ENCODE results near the gene USP50.
"Not testable (repeated sequence)": the region's sequence is repeated elsewhere in the genome, so short reads cannot be mapped to it uniquely, and the experiment has no call there.

The USP50 gene

DNA sequence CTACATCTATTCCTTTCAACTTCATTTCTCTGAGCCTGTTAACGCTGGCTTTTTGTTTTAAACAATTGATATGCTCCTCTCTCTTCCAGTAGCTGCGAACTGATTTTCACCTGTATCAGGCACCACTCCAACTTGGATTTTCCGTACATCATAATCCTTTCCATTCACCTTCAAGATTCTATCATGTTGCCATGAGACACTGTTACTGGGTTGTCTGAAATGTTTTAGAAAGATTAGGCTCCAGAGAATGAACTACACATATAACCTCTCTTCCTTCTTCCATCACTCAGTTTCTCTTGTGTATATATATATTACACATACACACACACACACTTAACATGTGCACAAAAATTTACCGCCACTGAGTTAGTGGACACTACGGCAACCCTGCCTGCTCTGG, at the start of gene USP50:
TSS of gene USP50 (minus strand) at position 101 of the 400 bp plus-strand sequence. CDS start 141 bp downstream, outside the sequence.
- DNase-seq, result no peak

DNA sequence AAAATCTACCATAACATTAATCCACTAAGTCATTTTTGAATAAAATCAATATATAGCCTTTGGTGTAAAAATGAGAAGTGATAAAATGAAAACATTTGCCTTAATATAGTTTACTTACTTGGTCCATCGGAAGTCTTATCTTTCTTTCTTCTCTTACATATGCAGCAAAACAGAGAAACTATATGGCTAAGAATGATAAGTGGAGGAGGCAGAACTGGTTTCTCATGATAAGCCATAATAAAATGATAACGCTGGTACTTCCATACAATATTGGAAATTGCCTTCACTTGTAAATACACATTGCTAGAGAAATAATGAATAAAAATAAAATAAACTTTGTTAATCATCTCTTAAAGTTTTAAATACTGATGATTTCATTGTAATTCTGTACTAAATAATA, 47.8 kb upstream of the USP50 start:
- no peak for DNase-seq

DNA sequence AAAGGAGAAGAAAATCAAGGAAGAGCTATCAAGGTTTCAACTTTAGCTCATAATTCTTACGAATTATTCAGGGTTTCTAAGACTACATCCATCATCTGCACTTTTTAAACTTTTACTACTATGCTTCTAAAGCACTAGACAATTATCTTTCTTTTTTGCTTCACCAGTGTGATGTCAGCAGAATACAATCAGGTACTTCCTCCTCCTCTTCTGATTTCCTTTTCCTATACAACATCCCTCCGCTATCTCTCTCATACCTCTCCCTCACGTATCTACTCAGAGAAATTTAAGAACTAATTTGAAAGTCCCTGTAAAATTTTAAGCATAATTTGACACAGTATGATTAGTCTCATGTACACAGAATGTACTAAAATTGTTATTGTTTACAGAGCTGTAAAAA, 47.3 kb upstream of the USP50 start:
- DNase-seq, result no peak

DNA sequence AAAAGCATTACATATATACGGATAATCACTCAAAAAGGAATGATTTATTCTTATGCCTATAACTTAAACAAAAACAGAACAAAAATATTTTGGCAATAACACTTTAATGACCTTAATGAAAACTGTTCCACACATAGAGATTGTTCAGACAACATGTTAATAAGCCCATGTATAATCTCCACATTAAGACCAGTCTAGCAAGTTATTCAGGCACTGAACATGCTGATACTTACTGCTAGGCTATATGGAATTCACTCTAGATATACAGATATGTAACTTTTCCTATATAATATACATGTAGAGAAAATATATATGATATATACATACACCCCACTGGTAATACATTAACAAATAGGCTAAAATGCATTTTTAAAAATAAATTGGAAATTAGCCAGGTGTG, 43.8 kb upstream of the USP50 start:
- no peak for DNase-seq

DNA sequence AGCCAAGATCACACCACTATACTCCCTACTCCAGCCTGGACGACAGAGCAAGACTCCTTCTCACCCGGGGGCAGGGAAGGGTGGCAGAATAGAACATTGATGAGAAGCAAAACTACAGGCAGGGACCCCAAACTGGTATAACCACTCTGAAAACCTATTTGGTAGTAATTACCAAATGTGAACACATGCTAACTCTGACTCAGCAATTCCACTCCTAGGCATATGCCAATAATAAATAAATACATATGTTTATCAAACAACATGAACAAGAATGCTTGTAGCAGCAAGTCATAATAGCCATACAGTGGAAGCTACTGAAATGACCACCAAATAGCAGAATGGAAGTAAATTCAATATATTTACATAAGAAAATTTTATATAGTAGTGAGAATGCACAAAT, 31.0 kb upstream of the USP50 start:
- no peak for DNase-seq

DNA sequence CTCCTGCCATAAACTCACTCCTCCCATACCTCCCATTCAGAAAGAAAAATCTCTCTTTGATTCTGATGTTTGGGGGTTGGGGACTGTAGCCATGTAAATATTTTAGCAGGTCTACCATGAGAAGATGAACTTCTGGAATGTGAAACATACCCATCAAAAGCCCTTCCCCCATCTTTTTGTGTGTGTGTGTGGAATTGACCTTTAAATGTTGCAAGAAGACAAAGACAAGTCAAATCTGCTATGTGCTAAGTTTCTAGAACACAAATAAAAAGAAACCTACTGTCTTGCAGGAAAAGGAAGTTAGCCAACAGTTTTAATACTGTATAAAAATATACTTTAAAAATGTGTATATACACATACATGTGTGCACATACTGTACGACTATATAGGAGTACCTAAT, 29.7 kb upstream of the USP50 start:
- no peak for DNase-seq

DNA sequence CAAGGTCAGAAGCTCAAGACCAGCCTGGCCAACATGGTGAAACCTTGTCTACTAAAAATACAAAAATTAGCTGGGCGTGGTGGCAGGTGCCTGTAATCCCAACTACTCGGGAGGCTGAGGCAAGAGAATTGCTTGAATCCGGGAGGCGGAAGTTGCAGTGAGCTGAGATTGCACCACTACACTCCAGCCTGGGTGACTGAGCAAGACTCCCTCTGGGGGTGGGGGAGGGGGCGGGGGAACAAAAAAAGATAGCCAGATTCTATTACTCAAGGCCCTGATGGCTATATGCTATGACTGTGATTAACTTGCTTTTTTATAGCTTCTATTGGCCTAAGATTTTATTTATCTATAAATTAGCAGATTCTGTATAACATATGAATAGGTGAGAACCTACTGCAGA, 27.4 kb upstream of the USP50 start:
- not testable (repeated sequence) for DNase-seq

DNA sequence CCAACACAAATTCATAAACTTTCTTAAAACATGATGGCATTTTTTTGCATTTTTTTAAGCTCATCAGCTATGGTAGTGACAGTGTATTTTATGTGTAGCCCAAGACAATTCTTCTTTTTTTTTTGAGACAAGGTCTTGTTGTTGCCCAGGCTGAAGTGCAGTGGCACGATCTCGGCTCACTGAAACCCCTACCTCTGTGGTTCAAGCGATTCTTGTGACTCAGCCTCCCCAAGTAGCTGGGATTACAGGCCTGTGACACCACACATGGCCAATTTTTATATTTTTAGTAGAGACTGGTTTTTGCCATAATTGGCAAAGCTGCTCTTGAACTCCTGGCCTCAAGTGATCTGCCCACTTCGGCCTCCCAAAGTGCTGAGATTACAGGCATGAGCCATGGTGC, 17.3 kb upstream of the USP50 start:
- peak; percentile 12 for DNase-seq

DNA sequence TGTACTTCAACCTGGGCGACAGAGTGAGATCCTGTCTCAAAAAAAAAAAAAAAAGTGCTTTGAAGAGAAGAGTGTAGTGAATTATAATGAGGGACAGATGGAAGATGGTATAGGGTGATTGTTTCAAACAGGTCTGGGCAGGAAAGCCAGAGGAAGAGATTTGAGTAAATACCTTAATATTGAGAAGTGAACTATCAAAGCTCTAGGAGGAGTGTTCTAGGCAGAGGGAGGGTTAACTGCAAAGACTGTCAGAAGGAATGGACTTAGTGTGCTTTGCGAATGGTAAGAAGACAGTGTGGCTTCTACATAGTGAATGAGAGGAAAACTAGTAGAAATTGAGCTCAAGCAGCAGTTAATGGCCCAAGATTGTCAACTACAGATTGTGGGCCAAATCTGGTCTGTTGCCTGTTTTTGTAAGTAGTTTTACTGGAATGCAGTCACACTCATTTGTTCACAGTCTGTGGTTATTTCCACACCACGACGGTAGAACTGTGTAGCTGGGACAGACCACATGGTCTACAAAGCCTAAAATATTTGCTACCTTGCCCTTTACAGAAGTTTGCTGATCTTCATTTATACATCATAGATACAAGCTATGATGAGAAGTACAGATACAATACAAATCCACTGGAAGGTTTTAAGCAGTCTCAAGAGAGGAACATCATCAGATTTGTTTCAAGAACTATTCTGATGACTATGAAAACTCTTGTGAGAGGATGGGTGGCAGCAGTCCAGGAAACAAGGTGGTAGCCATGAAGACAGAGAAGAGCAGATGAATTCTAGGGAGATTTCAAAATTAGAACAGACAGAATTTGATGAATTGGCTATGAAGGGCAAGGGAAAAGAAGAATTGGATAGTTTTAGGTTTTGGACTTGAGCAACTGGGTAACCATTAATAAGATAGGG, 16.5 kb upstream of the USP50 start:
- DNase-seq, result peak; percentile 15

DNA sequence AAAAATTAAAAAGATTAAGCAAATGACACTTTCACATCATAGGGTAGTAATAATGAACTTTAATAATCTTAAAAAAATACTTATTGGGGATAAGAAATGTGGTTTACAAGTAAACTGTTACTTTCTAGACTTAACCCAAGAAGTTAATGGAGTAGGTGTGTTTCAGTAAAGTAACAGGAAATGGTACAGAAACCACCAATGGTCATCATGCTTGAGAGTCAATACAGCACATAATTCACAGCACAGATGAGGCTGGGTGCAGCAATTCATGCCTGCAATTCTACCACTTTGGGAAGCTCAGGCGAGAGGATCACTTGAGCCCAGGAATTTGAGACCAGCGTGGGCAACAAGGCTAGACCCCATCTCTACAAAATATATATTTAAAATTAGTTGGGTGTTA, 11.5 kb upstream of the USP50 start:
- DNase-seq, result no peak

DNA sequence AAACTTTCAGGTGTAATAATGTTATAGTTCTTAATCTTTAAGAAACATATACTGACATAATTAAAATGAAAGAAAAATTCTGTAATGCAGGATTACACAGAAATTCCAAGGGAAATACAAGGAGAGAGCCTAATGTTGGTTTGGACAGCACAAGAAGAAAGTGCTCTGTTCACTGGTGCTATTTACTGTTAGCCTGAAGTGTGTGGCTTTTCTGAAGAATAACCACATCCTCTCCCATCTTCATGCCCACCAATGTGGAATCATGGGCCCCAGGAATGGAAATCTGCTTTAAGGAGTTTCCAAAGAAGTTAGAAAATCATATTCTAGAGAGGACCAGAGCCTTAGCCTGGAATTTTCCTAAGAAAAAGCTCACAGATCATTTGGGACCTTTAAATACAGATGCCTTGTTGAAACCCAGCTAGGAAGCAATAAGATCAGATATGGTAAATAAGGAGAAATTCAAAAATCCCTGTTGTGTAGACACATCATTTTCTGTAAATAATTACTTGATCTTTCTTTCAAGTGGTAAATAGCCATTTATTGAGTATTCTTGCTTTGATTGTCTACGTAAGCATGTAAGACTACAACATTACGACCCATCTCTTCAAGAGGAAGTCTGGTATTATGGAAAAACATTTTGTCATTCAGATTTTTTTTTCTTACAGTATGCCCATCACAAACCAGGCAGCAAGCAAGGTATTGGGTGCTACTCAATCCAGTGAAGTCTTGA, 10.3 kb upstream of the USP50 start:
- no peak for DNase-seq

DNA sequence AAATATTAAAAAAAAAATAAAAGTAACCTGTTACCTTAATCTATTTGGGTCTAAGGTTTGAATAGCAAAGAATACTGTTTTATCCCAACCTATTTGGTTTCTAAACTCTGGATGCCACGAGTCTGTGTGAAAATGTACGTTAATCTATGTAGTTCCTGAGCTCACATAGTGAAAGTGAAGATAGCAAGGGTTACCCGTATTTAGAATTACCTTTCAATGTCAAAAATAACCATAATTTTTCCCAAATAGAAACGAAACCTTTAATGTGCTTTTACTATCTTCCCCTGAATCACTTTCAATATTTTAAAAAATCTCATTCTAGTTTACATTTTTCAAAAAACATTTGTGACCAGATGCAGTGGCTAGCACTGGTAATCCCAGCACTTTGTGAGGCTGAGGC, 5.8 kb upstream of the USP50 start:
- no peak for DNase-seq

DNA sequence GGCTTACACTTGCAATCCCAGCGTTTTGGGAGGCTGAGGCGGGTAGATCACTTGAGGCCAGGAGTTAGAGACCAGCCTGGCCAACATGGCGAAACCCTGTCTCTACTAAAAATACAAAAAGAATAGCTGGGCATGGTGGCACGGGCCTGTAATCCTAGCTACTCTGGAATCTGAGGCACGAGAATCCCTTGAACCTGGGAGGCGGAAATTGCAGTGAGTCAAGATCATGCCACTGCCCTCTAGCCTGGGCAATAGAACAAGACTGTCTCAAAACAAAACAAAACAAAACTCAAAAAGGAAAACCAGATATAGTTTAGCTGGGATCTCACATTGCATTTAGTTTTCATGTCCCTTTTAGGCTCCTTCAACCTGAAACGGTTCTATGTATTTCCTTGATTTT, 2.9 kb upstream of the USP50 start:
- no peak for DNase-seq

DNA sequence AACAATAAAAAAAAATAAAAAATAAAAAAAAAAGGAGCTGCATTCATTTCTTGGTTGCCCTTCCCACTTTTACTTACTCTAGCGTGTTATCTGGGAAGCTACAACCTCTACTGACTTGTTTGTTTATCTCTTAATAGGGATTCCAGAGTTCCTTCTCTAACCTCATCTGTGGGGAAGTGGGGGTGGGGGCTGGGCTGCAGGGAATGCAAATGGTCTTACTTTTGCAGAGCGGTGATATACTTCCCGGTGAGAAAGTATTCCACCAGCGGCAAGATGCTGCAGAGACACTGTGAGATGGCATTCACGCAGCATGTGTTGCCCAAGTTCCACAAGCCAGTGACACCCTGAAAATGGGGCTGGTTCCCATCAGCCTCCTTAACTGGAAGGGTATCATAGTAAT, 2.1 kb downstream of the USP50 start:
- no peak for DNase-seq

DNA sequence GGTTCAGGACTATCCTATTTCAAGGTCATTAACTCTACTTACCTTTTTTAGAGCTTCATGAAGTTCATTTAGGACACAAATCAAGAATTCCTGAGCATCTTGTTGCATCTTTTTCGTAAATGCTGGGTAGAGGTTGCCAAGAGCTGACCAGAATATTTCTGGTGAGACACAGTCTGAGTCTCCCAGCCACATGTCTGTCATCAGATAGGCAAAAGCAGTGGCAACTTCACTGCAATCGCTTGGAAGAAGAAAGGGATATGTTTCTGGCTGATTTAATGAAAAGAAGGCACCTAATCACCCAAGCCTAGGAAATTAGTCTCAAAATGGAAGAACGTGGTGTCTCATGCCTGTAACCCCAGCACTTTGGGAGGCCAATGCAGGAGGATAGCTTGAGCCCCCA, 2.9 kb downstream of the USP50 start:
- no peak for DNase-seq

DNA sequence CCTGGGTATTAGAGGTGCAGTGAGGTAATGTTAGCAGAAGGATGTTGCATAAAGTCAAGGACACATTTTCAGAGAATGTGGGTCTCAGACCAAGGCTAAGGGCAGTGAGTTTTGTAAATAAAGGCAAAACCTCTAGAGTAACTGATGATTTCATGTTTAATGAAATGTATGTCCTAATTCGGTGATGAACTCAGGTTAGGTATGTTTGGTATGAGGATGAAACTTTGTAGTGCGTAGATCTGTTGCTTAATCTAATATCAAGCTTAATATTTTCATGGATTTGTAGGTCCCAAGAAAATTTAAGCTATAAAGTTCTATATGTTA, 3.6 kb downstream of the USP50 start:
- DNase-seq, result no peak

DNA sequence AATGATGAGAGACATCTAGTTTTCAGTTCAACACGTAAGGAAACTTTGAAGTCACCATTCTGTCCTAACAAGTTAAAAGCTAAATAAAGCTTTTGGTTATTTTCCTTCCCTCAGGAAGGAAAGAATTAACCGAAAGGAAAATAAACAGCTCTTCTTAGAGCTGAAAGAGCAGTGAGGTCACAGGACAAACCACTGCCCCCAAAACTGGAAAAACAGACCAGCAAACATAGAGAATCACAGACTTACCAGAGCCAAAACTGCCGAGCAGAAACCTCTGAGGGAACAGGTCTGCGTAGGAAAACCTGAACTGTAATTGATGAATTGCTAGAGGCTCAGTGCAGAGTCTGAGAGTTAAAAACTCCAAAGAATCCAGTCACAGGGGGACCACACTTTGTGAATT, 14.7 kb downstream of the USP50 start:
- DNase-seq, result no peak

DNA sequence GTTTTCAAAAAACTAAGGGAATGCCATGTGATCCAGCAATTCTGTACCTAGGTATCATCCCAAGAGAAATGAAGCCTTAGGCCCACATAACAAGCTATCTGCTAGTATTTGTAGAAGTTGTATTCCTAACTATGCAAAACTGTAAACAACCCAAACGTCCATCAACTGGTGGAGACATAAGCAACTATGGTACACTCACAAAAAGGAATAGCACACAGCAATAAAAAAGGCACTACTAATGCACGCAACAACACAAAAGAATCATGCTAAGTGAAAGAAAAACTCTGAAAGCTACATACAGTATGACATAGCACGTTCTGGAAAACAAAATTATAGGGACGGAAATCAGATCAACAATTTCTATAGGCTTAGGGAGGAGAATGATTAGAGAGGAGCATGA, 15.3 kb downstream of the USP50 start:
- DNase-seq, result no peak

DNA sequence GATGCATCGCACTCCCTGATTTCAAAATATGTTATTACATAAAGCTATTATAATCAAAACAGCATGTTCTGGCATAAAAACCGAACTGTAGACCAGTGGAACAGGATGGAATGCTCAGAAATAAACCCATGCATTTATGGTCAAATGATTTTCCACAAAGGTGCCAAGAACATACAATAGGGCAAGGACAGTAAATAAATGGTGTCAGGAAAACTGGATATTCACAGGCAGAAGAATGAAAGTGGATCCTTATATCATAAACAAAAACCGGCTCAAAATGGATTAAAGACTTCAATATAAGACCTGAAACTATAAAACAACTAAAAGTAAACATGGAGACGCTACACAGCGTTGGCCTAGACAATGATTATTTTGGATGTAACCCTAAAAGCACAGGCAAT, 22.6 kb downstream of the USP50 start:
- DNase-seq, result no peak

DNA sequence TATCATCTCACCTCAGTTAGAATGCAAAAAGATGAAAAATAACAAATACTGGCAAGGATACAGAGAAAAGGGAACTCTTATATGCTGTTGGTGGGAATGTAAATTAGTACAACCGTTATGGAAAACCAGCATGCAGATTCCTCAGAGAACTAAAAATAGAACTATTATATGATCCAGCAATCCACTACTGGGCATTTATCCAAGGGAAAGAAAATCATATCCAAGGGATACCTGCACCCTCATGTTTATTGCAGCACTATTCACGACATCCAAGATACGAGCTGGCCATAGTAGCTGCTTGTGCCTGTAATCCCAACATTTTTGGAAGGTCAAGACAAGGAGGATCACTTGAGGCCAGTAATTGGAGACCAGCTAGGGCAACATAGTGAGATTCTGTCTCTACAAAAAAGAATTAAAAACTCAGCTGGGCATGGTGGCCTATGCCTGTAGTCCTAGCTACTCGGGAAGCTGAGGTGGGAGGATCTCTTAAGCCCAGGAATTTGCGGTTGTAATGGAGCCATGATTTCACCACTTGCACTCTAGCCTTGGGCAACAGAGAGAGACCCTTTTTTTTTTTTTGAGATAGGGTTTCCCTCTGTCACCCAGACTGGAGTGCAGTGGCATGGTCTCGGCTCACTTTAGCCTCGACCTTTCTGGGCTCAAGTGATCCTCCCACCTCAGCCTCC, 26.6 kb downstream of the USP50 start:
- DNase-seq, result no peak

DNA sequence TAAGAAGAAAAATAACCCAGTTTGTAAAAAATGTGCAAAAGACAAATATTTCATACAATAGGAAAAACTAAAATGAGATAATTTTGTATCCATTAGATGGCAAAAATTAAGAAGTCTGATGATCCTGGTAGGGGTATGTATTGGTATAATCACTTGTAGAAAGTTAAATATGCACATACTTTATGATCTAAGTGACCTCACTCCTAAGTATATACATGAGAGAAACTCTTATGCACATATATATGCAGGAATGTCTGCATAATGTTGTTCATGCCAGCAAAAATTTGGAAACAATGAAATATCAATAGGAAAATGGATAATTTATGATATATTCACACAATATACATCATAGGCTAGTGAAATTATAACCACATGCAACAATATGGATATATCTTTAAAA, 33.5 kb downstream of the USP50 start:
- DNase-seq, result no peak

DNA sequence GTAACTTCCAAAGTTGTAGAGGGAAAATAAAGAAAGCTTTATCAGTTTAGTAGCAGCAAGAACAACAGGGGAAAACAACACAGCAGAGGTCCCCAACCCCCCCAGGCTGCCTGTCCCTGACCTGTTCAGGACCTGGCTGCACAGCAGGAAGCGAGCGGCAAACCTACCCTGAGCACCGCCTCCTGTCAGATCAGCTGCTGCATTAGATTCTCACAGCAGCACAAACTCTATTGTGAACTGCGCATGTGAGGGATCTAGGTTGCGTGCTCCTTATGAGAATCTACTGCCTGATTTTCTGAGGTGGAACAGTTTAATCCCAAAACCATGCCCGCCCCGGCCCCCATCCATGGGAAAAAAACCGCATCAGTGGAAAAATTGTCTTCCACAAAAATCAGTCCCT, 40.3 kb downstream of the USP50 start:
- DNase-seq, result no peak

DNA sequence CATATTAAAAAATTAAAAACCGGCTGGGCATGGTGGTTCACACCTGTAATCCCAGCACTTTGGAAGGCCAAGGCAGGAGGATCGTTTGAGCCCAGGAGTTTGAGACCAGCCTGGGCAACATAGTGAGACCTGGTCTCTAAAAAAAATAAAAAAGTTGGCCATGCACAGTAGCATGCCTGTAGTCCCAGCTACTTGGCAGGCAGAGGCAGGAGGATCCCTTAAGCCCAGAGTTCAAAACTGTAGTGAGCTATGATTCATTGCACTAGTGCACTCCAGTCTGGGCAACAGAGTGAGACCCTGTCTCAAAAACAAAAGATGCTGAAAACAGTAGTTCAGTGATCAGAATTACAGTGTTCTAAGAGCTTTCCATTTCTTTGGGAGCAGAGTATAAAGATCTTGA, 40.8 kb downstream of the USP50 start:
- DNase-seq, result not testable (repeated sequence)

DNA sequence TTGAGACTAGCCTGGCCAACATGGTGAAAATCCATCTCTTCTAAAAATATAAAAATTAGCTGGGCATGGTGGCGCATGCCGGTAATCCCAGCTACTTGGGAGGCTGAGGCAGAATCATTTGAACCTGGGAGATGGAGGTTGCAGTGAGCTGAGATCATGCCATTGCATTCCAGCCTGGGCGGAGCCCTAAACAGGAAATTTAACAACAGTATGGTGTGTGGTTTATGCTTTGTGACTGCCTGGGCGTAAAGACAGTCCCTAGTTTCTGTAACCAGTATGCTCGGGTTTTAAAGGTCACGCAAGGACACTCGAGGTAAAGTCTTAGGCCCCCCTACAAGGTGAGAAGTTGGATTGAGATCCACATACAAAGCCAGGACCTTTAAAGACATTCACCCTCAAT, 43.3 kb downstream of the USP50 start:
- no peak for DNase-seq

All from stimulated activated CD4-positive, alpha-beta T cell treated with anti-CD3 and anti-CD28 coated beads, Interleukin-1b, Interleukin-23, amount 100 ng/mL, for 48 hours (primary cell).